H1 (cell line): ENCODE measurements around the gene GJA5. TPM values are rescaled to one million over a fixed set of nuclear protein-coding genes. Genes with fewer than 3 reads are reported as not detected.

Experiments used
- BACH1 ChIP-seq: IDR thresholded peaks from 2 replicates; pipeline ENCODE4 v1.6.1; 2012; ENCODE audit warnings: low read length, improper control_type of control experiment
- CBX8 ChIP-seq: fragments of 300-800, 300-1000 bp; sonication (generic); IDR thresholded peaks from 2 replicates; pipeline ENCODE4 v1.7.1; 2016; ENCODE audit warnings: low read depth, low read length, borderline replicate concordance
- NRF1 ChIP-seq: IDR thresholded peaks from 2 replicates; pipeline ENCODE4 v1.6.1; 2011; ENCODE audit warnings: mild to moderate bottlenecking, low read depth, low read length, improper control_type of control experiment
- TBP ChIP-seq: IDR thresholded peaks from 2 replicates; pipeline ENCODE4 v1.6.1; 2011; ENCODE audit warnings: low read depth, low read length, improper control_type of control experiment
- polyA plus RNA-seq, 7 experiments: library from polyadenylated mRNA; depleted of rRNA in 3 of 7; stranded (reverse) in 5 of 7; unstranded in 2 of 7; fragments of >200 nt in 5 of 7; fragments of 200-250 nt in 2 of 7; gene quantifications; 1 replicate in 5 of 7; 2 replicates in 1 of 7; 4 replicates in 1 of 7; pipeline versions ENCODE4 v1.2.1 to v1.2.3, GENCODE V29; 2011 to 2013; ENCODE audit warnings: missing spikeins in 2 of 7, mixed read lengths in 2 of 7
- total RNA-seq: library from RNA; stranded (reverse); fragmentation: NEBNext Ultra II Directional; extraction: Animal tissue kit (Norgen Biotek cat#: 25700); gene quantifications from 2 replicates; pipeline ENCODE4 v1.2.1, GENCODE V29; 2021
- TF ChIP-seq, protein P1 (sequence below), 3 experiments: IDR thresholded peaks; 1 replicate in 2 of 3; 2 replicates in 1 of 3; pipeline versions ENCODE4 v1.5.1 to v1.6.1; 2011; ENCODE audit warnings: low read length in 3 of 3, mild to moderate bottlenecking in 3 of 3, inconsistent platforms in 2 of 3, low read depth in 1 of 3, moderate library complexity in 1 of 3; ENCODE audit not compliant: insufficient read depth in 1 of 3; ENCODE audit errors: control extremely low read depth in 1 of 3
- TF ChIP-seq, protein P2 (sequence below): IDR thresholded peaks from 2 replicates; pipeline ENCODE4 v1.6.1; 2012; ENCODE audit warnings: low read length, inconsistent platforms

The GJA5 gene
- total and polyA plus RNA-seq, 2 of the 8 experiments (the other 6 are each of a cell fraction or from before 2014, with no cell fraction given): 1.2 to 2.7 TPM

DNA sequence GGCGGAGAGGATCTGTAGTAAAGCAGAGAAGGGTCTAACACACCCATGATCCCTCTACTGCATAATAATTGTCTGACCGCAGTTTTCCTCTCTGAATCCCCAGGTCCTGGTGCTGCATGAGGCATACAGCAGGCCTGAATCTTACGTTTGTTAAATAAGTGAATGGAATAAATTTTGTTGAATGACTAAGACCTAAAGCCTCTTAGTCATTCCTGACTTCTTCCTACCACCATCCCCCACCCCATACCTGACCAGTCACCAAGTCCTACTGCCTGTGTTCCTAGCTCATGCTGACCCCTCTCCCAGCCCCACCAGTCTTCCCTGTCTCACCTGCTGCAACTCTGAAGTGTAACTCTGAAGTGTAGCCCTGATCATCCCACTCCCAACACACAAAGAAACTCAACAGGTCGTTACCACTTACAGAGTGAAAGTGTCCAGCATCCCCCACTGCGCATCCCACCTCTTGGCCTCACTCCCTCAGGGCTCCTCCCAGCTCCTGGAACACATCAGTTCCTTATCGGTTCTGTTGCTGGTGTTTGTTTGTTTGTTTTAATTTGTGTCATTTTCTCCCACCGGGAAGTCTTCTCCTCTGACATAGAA is 9.7 kb downstream of the GJA5 start (continued):
- TF ChIP-seq, protein P1, sequence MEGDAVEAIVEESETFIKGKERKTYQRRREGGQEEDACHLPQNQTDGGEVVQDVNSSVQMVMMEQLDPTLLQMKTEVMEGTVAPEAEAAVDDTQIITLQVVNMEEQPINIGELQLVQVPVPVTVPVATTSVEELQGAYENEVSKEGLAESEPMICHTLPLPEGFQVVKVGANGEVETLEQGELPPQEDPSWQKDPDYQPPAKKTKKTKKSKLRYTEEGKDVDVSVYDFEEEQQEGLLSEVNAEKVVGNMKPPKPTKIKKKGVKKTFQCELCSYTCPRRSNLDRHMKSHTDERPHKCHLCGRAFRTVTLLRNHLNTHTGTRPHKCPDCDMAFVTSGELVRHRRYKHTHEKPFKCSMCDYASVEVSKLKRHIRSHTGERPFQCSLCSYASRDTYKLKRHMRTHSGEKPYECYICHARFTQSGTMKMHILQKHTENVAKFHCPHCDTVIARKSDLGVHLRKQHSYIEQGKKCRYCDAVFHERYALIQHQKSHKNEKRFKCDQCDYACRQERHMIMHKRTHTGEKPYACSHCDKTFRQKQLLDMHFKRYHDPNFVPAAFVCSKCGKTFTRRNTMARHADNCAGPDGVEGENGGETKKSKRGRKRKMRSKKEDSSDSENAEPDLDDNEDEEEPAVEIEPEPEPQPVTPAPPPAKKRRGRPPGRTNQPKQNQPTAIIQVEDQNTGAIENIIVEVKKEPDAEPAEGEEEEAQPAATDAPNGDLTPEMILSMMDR (IDR thresholded peaks at IDR 0.05; ENCODE audit: control extremely low read depth in 1 of 3, insufficient read depth in 1 of 3, low read depth in 1 of 3, low read length in 3 of 3): no peak
- TF ChIP-seq NRF1 (no peak), CBX8 (no peak), TBP (no peak), BACH1 (no peak)
- TF ChIP-seq, protein P2, sequence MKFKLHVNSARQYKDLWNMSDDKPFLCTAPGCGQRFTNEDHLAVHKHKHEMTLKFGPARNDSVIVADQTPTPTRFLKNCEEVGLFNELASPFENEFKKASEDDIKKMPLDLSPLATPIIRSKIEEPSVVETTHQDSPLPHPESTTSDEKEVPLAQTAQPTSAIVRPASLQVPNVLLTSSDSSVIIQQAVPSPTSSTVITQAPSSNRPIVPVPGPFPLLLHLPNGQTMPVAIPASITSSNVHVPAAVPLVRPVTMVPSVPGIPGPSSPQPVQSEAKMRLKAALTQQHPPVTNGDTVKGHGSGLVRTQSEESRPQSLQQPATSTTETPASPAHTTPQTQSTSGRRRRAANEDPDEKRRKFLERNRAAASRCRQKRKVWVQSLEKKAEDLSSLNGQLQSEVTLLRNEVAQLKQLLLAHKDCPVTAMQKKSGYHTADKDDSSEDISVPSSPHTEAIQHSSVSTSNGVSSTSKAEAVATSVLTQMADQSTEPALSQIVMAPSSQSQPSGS: no peak
- TF ChIP-seq, all 59 proteins: peak for 0
